Neural crest cell (in vitro differentiated cells): Measurements from ENCODE around the gene TNPO3. TPM values are rescaled to one million over a fixed set of nuclear protein-coding genes. Genes with fewer than 3 reads are reported as not detected.
"Not testable (repeated sequence)": the region's sequence is repeated elsewhere in the genome, so short reads cannot be mapped to it uniquely, and the experiment has no call there.

ENCODE experiments used
- DNase-seq: peaks from one replicate; pipeline ENCODE4 v3.0.0; 2021; ENCODE audit warnings: low read depth, mixed read lengths, low spot score
- H3K27ac Mint-ChIP-seq: one replicate; pipeline ENCODE4 v1.8.0; 2021; ENCODE audit warnings: mild to moderate bottlenecking, mixed read lengths; ENCODE audit not compliant: unreplicated experiment
- H3K27me3 Mint-ChIP-seq: 2 replicates; pipeline ENCODE4 v1.8.0; 2021; ENCODE audit warnings: low read depth, mild to moderate bottlenecking, mixed read lengths
- H3K36me3 Mint-ChIP-seq: 2 replicates; pipeline ENCODE4 v1.8.0; 2021; ENCODE audit warnings: low read depth, mild to moderate bottlenecking, mixed read lengths
- H3K4me1 Mint-ChIP-seq: 2 replicates; pipeline ENCODE4 v1.8.0; 2021; ENCODE audit warnings: mixed read lengths
- H3K4me3 Mint-ChIP-seq: one replicate; pipeline ENCODE4 v1.8.0; 2021; ENCODE audit warnings: mild to moderate bottlenecking, mixed read lengths
- H3K9me3 Mint-ChIP-seq: 2 replicates; pipeline ENCODE4 v1.8.0; 2021; ENCODE audit warnings: mixed read lengths
- total RNA-seq: library from RNA; stranded (reverse); gene quantifications from 2 replicates; pipeline ENCODE4 v1.2.1, GENCODE V29; 2021
- TF ChIP-seq, protein P1 (sequence below): fragments of 200-600 bp; sonication (generic); conservative IDR thresholded peaks from 2 replicates; pipeline ENCODE4 v1.5.0; 2021; ENCODE audit warnings: antibody characterized with exemption, mild to moderate bottlenecking

TNPO3 gene
- total RNA-seq, 1 donor from 2014 or later: 67.5 TPM

GRCh38 chr7:129043012-129043411 lies 11.9 kb downstream of the TNPO3 start:
- Mint-ChIP-seq H3K4me1 (peaks cover 19% of the 10 kb centered on the region), H3K4me3 (no peak overlapping the region), H3K27me3 (no peaks in the 10 kb centered on the region), H3K36me3 (peaks cover 14% of the 10 kb centered on the region), H3K9me3 (no peaks in the 10 kb centered on the region), H3K27ac (no peak overlapping the region)
- TF ChIP-seq, protein P1, sequence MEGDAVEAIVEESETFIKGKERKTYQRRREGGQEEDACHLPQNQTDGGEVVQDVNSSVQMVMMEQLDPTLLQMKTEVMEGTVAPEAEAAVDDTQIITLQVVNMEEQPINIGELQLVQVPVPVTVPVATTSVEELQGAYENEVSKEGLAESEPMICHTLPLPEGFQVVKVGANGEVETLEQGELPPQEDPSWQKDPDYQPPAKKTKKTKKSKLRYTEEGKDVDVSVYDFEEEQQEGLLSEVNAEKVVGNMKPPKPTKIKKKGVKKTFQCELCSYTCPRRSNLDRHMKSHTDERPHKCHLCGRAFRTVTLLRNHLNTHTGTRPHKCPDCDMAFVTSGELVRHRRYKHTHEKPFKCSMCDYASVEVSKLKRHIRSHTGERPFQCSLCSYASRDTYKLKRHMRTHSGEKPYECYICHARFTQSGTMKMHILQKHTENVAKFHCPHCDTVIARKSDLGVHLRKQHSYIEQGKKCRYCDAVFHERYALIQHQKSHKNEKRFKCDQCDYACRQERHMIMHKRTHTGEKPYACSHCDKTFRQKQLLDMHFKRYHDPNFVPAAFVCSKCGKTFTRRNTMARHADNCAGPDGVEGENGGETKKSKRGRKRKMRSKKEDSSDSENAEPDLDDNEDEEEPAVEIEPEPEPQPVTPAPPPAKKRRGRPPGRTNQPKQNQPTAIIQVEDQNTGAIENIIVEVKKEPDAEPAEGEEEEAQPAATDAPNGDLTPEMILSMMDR: no peak
- no peak for DNase-seq

GRCh38 chr7:129041142-129042085 lies 13.5 kb downstream of the TNPO3 start:
- DNase-seq: no peak
- no peaks in the 10 kb centered on the region for H3K9me3 Mint-ChIP-seq
- no peak overlapping the region for H3K4me3 Mint-ChIP-seq
- H3K36me3 Mint-ChIP-seq: peaks cover 17% of the 10 kb centered on the region
- H3K27me3 Mint-ChIP-seq: no peaks in the 10 kb centered on the region
- TF ChIP-seq, protein P1: no peak
- H3K4me1 Mint-ChIP-seq: peaks cover 34% of the 10 kb centered on the region
- H3K27ac Mint-ChIP-seq: peak overlapping the region; percentile 83

DNA sequence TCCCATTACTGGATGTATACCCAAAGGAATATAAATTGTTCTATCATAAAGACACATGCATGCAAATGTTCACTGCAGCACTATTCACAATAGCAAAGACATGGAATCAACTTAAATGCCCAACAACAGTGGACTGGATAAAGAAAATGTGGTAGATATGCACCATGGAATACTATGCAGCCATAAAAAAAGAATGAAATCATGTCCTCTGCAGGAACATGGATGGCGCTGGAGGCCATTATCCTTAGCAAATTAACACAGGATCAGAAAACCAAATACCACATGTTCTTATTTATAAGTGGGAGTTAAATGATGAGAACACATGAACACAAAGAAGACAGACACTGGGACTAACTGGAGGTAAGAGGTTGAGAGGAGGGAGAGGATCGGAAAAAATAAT lies 16.4 kb downstream of the TNPO3 start:
- not testable (repeated sequence) for H3K9me3 Mint-ChIP-seq, H3K27me3 Mint-ChIP-seq, H3K4me3 Mint-ChIP-seq, H3K27ac Mint-ChIP-seq, DNase-seq
- peaks cover 30% of the 10 kb centered on the region for H3K4me1 Mint-ChIP-seq
- peaks cover 24% of the 10 kb centered on the region for H3K36me3 Mint-ChIP-seq

GRCh38 chr7:129037585-129037984 lies 17.3 kb downstream of the TNPO3 start:
- no peak overlapping the region for H3K27ac Mint-ChIP-seq
- no peaks in the 10 kb centered on the region for H3K9me3 Mint-ChIP-seq
- TF ChIP-seq, protein P1: no peak
- peaks cover 29% of the 10 kb centered on the region for H3K36me3 Mint-ChIP-seq
- H3K4me1 Mint-ChIP-seq: peaks cover 26% of the 10 kb centered on the region
- DNase-seq: no peak
- no peaks in the 10 kb centered on the region for H3K27me3 Mint-ChIP-seq
- no peak overlapping the region for H3K4me3 Mint-ChIP-seq

GRCh38 chr7:129032017-129032416 lies 22.9 kb downstream of the TNPO3 start:
- Mint-ChIP-seq H3K4me1 (peaks cover 5% of the 10 kb centered on the region), H3K4me3 (no peak overlapping the region), H3K36me3 (peaks cover 23% of the 10 kb centered on the region), H3K27me3 (no peaks in the 10 kb centered on the region), H3K27ac (no peak overlapping the region), H3K9me3 (no peaks in the 10 kb centered on the region)
- TF ChIP-seq, protein P1: no peak
- no peak for DNase-seq

- Mint-ChIP-seq H3K36me3 (peaks cover 21% of the 10 kb centered on the region), H3K4me3 (no peak overlapping the region), H3K4me1 (no peaks in the 10 kb centered on the region), H3K27ac (no peak overlapping the region), H3K9me3 (no peaks in the 10 kb centered on the region), H3K27me3 (no peaks in the 10 kb centered on the region)
- no peak for DNase-seq
- TF ChIP-seq, protein P1: no peak
Measured at GRCh38 chr7:129030440-129030839, 24.5 kb downstream of the TNPO3 start.
